GM23338 (cell line): ENCODE data around the gene ATF7. TPM values are rescaled to one million over a fixed set of nuclear protein-coding genes. Genes with fewer than 3 reads are reported as not detected.

Experiments used
- ATAC-seq: fragments of 200-7000 bp; cut with Tn5 transposase; 3 replicates; pipeline ENCODE4 v1.9.1; 2020
- DNase-seq: peaks from one replicate; pipeline ENCODE4 v3.0.0-alpha.2; 2015; ENCODE audit warnings: low spot score
- H2AFZ ChIP-seq: fragments of 200-600 bp; sonication (generic); 2 replicates; pipeline ENCODE4 v1.8.0; 2016; ENCODE audit warnings: antibody characterized with exemption, mild to moderate bottlenecking, moderate library complexity
- H3F3A ChIP-seq: fragments of 200-600 bp; sonication (generic); replicated peaks from 2 replicates; pipeline ENCODE4 v1.8.0; 2017; ENCODE audit warnings: antibody characterized with exemption, mixed run types, low read depth
- H3K27ac ChIP-seq: fragments of 200-600 bp; sonication (generic); 2 replicates; pipeline ENCODE4 v1.6.1; 2016; ENCODE audit warnings: low read depth
- H3K27me3 ChIP-seq: fragments of 200-600 bp; sonication (generic); 2 replicates; pipeline ENCODE4 v1.8.0; 2016; ENCODE audit warnings: mild to moderate bottlenecking, mixed run types, moderate library complexity; ENCODE audit not compliant: insufficient read depth
- H3K36me3 ChIP-seq: fragments of 200-600 bp; sonication (generic); 2 replicates; pipeline ENCODE4 v1.8.0; 2016; ENCODE audit warnings: mild to moderate bottlenecking; ENCODE audit not compliant: insufficient read depth
- H3K4me1 ChIP-seq: fragments of 200-600 bp; sonication (generic); 2 replicates; pipeline ENCODE4 v1.8.0; 2016; ENCODE audit warnings: mild to moderate bottlenecking, moderate library complexity; ENCODE audit not compliant: insufficient read depth
- H3K4me2 ChIP-seq: fragments of 200-600 bp; sonication (generic); 2 replicates; pipeline ENCODE4 v1.7.1; 2017; ENCODE audit warnings: mixed run types
- H3K4me3 ChIP-seq: fragments of 200-600 bp; sonication (generic); 2 replicates; pipeline ENCODE4 v1.6.1; 2016; ENCODE audit warnings: mixed run types
- H3K79me2 ChIP-seq: fragments of 200-600 bp; sonication (generic); replicated peaks from 2 replicates; pipeline ENCODE4 v1.8.0; 2017; ENCODE audit warnings: mild to moderate bottlenecking; ENCODE audit not compliant: insufficient read depth
- H3K9me2 ChIP-seq: fragments of 200-600 bp; sonication (generic); 2 replicates; pipeline ENCODE4 v1.8.0; 2017; ENCODE audit not compliant: insufficient read depth
- H4K20me1 ChIP-seq: fragments of 200-600 bp; sonication (generic); replicated peaks from 2 replicates; pipeline ENCODE4 v1.8.0; 2017; ENCODE audit warnings: mild to moderate bottlenecking; ENCODE audit not compliant: insufficient read depth
- H3K27ac Mint-ChIP-seq: 2 replicates; pipeline ENCODE4 v1.8.0; 2020; ENCODE audit warnings: inconsistent platforms, mild to moderate bottlenecking, moderate library complexity, mixed read lengths
- H3K27me3 Mint-ChIP-seq: 3 replicates; pipeline ENCODE4 v1.8.0; 2022; ENCODE audit warnings: low read depth, mild to moderate bottlenecking, moderate library complexity, mixed read lengths, inconsistent platforms; ENCODE audit not compliant: insufficient read depth, poor library complexity
- H3K36me3 Mint-ChIP-seq: 3 replicates; pipeline ENCODE4 v1.8.0; 2021; ENCODE audit warnings: low read depth, mild to moderate bottlenecking, inconsistent platforms, moderate library complexity, mixed read lengths
- H3K4me1 Mint-ChIP-seq: 3 replicates; pipeline ENCODE4 v1.8.0; 2020; ENCODE audit warnings: mild to moderate bottlenecking, inconsistent platforms, mixed read lengths
- H3K4me3 Mint-ChIP-seq: 3 replicates; pipeline ENCODE4 v1.8.0; 2021; ENCODE audit warnings: moderate library complexity, mild to moderate bottlenecking, inconsistent platforms, mixed read lengths
- H3K9me3 Mint-ChIP-seq: 3 replicates; pipeline ENCODE4 v1.8.0; 2020; ENCODE audit warnings: moderate library complexity, mild to moderate bottlenecking, inconsistent platforms, mixed read lengths
- CREB1 ChIP-seq: fragments of 250-450 bp; sonication (Bioruptor Pico); IDR thresholded peaks from 2 replicates; pipeline ENCODE4 v1.5.0; 2020; ENCODE audit warnings: low read depth, mild to moderate bottlenecking, moderate library complexity
- ETS1 ChIP-seq: IDR thresholded peaks from 2 replicates; pipeline ENCODE4 v1.6.1; 2016; ENCODE audit warnings: antibody characterized with exemption
- EZH2 ChIP-seq: fragments of 200-600 bp; sonication (generic); IDR thresholded peaks from one replicate; pipeline ENCODE4 v1.8.0; 2017; ENCODE audit warnings: antibody characterized with exemption, mild to moderate bottlenecking, low read depth; ENCODE audit not compliant: unreplicated experiment
- JUNB ChIP-seq: IDR thresholded peaks from one replicate; pipeline ENCODE4 v1.6.1; 2016; ENCODE audit warnings: antibody characterized with exemption; ENCODE audit not compliant: unreplicated experiment
- NANOG ChIP-seq: IDR thresholded peaks from 2 replicates; pipeline ENCODE4 v1.6.1; 2016; ENCODE audit warnings: antibody characterized with exemption, borderline replicate concordance
- POLR2AphosphoS5 ChIP-seq: IDR thresholded peaks from 2 replicates; pipeline ENCODE4 v1.6.1; 2016; ENCODE audit warnings: antibody characterized with exemption, low read depth
- STAT1 ChIP-seq: IDR thresholded peaks from one replicate; pipeline ENCODE4 v1.6.1; 2016; ENCODE audit warnings: antibody characterized with exemption; ENCODE audit not compliant: unreplicated experiment
- ZNF331 ChIP-seq: fragments of 250-450 bp; sonication (Bioruptor Pico); IDR thresholded peaks from 2 replicates; pipeline ENCODE4 v1.5.0; 2020; ENCODE audit warnings: low read depth, mild to moderate bottlenecking, moderate library complexity
- polyA plus RNA-seq: library from polyadenylated mRNA; unstranded; fragments of >200 nt; fragmentation: Nextera tagmentation; extraction: Ambion mirVana; gene quantifications from 2 replicates; pipeline ENCODE4 v1.2.1, GENCODE V29; 2016
- total RNA-seq: library from RNA; depleted of rRNA; stranded (reverse); fragments of >200 nt; shearing (Covaris generic); gene quantifications from 2 replicates; pipeline ENCODE4 v1.2.3, GENCODE V29; 2014
- TF ChIP-seq, protein P1 (sequence below): fragments of 250-450 bp; sonication (Bioruptor Pico); IDR thresholded peaks from 2 replicates; pipeline ENCODE4 v1.5.0; 2020; ENCODE audit warnings: mild to moderate bottlenecking, moderate library complexity
- TF ChIP-seq, protein P2 (sequence below), 2 experiments: fragments of 200-600 bp in 1 of 2; sonication (generic) in 1 of 2; conservative IDR thresholded peaks; 2 replicates each; pipeline versions ENCODE4 v1.5.1 to v1.6.1; 2016 to 2017; ENCODE audit warnings: antibody characterized with exemption in 2 of 2, low read depth in 2 of 2, mild to moderate bottlenecking in 2 of 2, moderate library complexity in 1 of 2

The ATF7 gene
- total and polyA plus RNA-seq, 2 experiments from 2014 or later: 13.9 to 16.3 TPM

GRCh38 chr12:53571295-53571694 lies 54.9 kb downstream of the ATF7 start:
- H2AFZ ChIP-seq: no peak overlapping the region
- TF ChIP-seq, protein P1, sequence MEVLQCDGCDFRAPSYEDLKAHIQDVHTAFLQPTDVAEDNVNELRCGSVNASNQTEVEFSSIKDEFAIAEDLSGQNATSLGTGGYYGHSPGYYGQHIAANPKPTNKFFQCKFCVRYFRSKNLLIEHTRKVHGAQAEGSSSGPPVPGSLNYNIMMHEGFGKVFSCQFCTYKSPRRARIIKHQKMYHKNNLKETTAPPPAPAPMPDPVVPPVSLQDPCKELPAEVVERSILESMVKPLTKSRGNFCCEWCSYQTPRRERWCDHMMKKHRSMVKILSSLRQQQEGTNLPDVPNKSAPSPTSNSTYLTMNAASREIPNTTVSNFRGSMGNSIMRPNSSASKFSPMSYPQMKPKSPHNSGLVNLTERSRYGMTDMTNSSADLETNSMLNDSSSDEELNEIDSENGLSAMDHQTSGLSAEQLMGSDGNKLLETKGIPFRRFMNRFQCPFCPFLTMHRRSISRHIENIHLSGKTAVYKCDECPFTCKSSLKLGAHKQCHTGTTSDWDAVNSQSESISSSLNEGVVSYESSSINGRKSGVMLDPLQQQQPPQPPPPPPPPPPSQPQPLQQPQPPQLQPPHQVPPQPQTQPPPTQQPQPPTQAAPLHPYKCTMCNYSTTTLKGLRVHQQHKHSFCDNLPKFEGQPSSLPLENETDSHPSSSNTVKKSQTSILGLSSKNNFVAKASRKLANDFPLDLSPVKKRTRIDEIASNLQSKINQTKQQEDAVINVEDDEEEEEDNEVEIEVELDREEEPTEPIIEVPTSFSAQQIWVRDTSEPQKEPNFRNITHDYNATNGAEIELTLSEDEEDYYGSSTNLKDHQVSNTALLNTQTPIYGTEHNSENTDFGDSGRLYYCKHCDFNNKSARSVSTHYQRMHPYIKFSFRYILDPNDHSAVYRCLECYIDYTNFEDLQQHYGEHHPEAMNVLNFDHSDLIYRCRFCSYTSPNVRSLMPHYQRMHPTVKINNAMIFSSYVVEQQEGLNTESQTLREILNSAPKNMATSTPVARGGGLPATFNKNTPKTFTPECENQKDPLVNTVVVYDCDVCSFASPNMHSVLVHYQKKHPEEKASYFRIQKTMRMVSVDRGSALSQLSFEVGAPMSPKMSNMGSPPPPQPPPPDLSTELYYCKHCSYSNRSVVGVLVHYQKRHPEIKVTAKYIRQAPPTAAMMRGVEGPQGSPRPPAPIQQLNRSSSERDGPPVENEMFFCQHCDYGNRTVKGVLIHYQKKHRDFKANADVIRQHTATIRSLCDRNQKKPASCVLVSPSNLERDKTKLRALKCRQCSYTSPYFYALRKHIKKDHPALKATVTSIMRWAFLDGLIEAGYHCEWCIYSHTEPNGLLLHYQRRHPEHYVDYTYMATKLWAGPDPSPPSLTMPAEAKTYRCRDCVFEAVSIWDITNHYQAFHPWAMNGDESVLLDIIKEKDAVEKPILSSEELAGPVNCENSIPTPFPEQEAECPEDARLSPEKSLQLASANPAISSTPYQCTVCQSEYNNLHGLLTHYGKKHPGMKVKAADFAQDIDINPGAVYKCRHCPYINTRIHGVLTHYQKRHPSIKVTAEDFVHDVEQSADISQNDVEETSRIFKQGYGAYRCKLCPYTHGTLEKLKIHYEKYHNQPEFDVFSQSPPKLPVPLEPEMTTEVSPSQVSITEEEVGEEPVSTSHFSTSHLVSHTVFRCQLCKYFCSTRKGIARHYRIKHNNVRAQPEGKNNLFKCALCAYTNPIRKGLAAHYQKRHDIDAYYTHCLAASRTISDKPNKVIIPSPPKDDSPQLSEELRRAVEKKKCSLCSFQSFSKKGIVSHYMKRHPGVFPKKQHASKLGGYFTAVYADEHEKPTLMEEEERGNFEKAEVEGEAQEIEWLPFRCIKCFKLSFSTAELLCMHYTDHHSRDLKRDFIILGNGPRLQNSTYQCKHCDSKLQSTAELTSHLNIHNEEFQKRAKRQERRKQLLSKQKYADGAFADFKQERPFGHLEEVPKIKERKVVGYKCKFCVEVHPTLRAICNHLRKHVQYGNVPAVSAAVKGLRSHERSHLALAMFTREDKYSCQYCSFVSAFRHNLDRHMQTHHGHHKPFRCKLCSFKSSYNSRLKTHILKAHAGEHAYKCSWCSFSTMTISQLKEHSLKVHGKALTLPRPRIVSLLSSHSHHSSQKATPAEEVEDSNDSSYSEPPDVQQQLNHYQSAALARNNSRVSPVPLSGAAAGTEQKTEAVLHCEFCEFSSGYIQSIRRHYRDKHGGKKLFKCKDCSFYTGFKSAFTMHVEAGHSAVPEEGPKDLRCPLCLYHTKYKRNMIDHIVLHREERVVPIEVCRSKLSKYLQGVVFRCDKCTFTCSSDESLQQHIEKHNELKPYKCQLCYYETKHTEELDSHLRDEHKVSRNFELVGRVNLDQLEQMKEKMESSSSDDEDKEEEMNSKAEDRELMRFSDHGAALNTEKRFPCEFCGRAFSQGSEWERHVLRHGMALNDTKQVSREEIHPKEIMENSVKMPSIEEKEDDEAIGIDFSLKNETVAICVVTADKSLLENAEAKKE (CRISPR knock-in tag): no peak
- no peak for TF ChIP-seq JUNB
- TF ChIP-seq, protein P2, sequence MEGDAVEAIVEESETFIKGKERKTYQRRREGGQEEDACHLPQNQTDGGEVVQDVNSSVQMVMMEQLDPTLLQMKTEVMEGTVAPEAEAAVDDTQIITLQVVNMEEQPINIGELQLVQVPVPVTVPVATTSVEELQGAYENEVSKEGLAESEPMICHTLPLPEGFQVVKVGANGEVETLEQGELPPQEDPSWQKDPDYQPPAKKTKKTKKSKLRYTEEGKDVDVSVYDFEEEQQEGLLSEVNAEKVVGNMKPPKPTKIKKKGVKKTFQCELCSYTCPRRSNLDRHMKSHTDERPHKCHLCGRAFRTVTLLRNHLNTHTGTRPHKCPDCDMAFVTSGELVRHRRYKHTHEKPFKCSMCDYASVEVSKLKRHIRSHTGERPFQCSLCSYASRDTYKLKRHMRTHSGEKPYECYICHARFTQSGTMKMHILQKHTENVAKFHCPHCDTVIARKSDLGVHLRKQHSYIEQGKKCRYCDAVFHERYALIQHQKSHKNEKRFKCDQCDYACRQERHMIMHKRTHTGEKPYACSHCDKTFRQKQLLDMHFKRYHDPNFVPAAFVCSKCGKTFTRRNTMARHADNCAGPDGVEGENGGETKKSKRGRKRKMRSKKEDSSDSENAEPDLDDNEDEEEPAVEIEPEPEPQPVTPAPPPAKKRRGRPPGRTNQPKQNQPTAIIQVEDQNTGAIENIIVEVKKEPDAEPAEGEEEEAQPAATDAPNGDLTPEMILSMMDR (conservative IDR thresholded peaks at IDR 0.05; ENCODE audit: low read depth in 2 of 2): no peak
- no peak for TF ChIP-seq ZNF331 (CRISPR knock-in tag)
- TF ChIP-seq ETS1: no peak
- TF ChIP-seq STAT1: no peak
- no peak for TF ChIP-seq CREB1
- no peak for TF ChIP-seq NANOG
- no peak for TF ChIP-seq EZH2
- no peak for TF ChIP-seq POLR2AphosphoS5
- Mint-ChIP-seq H3K27me3 (no peaks in the 10 kb centered on the region), H3K36me3 (peaks cover 5% of the 10 kb centered on the region; the same call in 1 of the 3 replicates), H3K9me3 (no peaks in the 10 kb centered on the region), H3K4me1 (peaks cover 30% of the 10 kb centered on the region), H3K4me3 (no peak overlapping the region), H3K27ac (no peak overlapping the region)
- no peaks in the 10 kb centered on the region for H3K79me2 ChIP-seq
- H3K4me2 ChIP-seq: no peak overlapping the region
- H3F3A ChIP-seq: no peaks in the 10 kb centered on the region
- H3K4me3 ChIP-seq: no peak overlapping the region
- DNase-seq (no peak), ATAC-seq (no peak)
- no peak overlapping the region for H3K27ac ChIP-seq
- no peaks in the 10 kb centered on the region for H4K20me1 ChIP-seq
- H3K27me3 ChIP-seq: no peaks in the 10 kb centered on the region
- no peaks in the 10 kb centered on the region for H3K36me3 ChIP-seq
- peaks cover 35% of the 10 kb centered on the region for H3K4me1 ChIP-seq
- H3K9me2 ChIP-seq: no peaks in the 10 kb centered on the region
